GM12878 (cell line): ENCODE measurements around the gene YBX2. TPM values are rescaled to one million over a fixed set of nuclear protein-coding genes. Genes with fewer than 3 reads are reported as not detected.

Experiments used
- ATAC-seq: fragments of 200-7000 bp; cut with Tn5 transposase; 3 replicates; pipeline ENCODE4 v1.9.1; 2020; ENCODE audit warnings: mild to moderate bottlenecking, moderate library complexity
- BruUV-seq: library from RNA; stranded (reverse); fragments of 400-500 nt; replicated peaks from 2 replicates; lab custom pipeline; 2021; lab: Mats Ljungman, UMichigan
- CTCF ChIA-PET: fragments of 300-600 bp; sonication (Branson Sonifier 250); formaldehyde crosslinking; extraction: SDS; loops from one replicate; lab custom pipeline; 2021; ENCODE audit warnings: inconsistent platforms; lab: Yijun Ruan, JAX
- POLR2A ChIA-PET: fragments of 350-600 bp; formaldehyde crosslinking; extraction: SDS; loops from one replicate; lab custom pipeline; 2021; ENCODE audit warnings: inconsistent platforms; lab: Charles Lee
- RAD21 ChIA-PET: fragments of 300-600 bp; sonication (Branson Sonifier 250); formaldehyde crosslinking; loops from one replicate; lab custom pipeline; 2023; ENCODE audit warnings: antibody characterized with exemption; ENCODE audit not compliant: unreplicated experiment; lab: Charles Lee
- SMC1A ChIA-PET: fragments of 300-600 bp; sonication (Branson Sonifier 250); formaldehyde crosslinking; loops from one replicate; lab custom pipeline; 2023; ENCODE audit not compliant: unreplicated experiment, uncharacterized antibody; lab: Charles Lee
- DNase-seq: peaks from one replicate; pipeline ENCODE4 v3.0.0-alpha.2; 2011; ENCODE audit warnings: low read depth, low spot score
- FAIRE-seq: peaks from 3 replicates; lab custom pipeline; 2011; peaks lifted over from hg19 to GRCh38; lab: Jason Lieb, UNC
- H2AFZ ChIP-seq: 2 replicates; pipeline ENCODE4 v1.6.0; 2011; ENCODE audit warnings: low read depth, low read length, control low read depth; ENCODE audit not compliant: control insufficient read depth
- H3K27ac ChIP-seq: 2 replicates; pipeline ENCODE4 v1.5.1; 2011; ENCODE audit warnings: control low read depth; ENCODE audit not compliant: control insufficient read depth, insufficient read depth
- H3K27me3 ChIP-seq, 2 experiments: replicated peaks in 1 of 2; 2 replicates each; pipeline versions ENCODE4 v1.6.0 to v1.6.1; 2011; ENCODE audit warnings: low read length in 1 of 2; ENCODE audit not compliant: control insufficient read depth in 2 of 2, insufficient read depth in 2 of 2
- H3K36me3 ChIP-seq, 2 experiments: 2 replicates each; pipeline ENCODE4 v1.5.1; 2011; ENCODE audit warnings: low read length in 1 of 2; ENCODE audit not compliant: control insufficient read depth in 2 of 2, insufficient read depth in 2 of 2
- H3K4me1 ChIP-seq: 2 replicates; pipeline ENCODE4 v1.6.1; 2011; ENCODE audit warnings: mild to moderate bottlenecking, low read length, moderate library complexity, mixed read lengths; ENCODE audit not compliant: control insufficient read depth, insufficient read depth
- H3K4me2 ChIP-seq: 2 replicates; pipeline ENCODE4 v1.6.0; 2011; ENCODE audit warnings: control low read depth; ENCODE audit not compliant: control insufficient read depth, insufficient read depth
- H3K4me3 ChIP-seq: fragments of 200-600 bp; sonication (generic); 2 replicates; pipeline ENCODE4 v1.5.1; 2016
- H3K79me2 ChIP-seq: 2 replicates; pipeline ENCODE4 v1.6.0; 2011; ENCODE audit warnings: low read length; ENCODE audit not compliant: control insufficient read depth, insufficient read depth
- H3K9ac ChIP-seq: 2 replicates; pipeline ENCODE4 v1.8.0; 2011; ENCODE audit warnings: low read length, control low read depth, mixed read lengths; ENCODE audit not compliant: control insufficient read depth, insufficient read depth
- H3K9me3 ChIP-seq: replicated peaks from 3 replicates; pipeline ENCODE4 v1.5.1; 2011; ENCODE audit warnings: mild to moderate bottlenecking, low read length; ENCODE audit not compliant: control insufficient read depth, insufficient read depth
- H4K20me1 ChIP-seq: 2 replicates; pipeline ENCODE4 v1.6.0; 2011; ENCODE audit not compliant: control insufficient read depth, insufficient read depth
- ATF3 ChIP-seq: IDR thresholded peaks from 2 replicates; pipeline ENCODE4 v1.6.1; 2011; ENCODE audit warnings: low read depth, mild to moderate bottlenecking, low read length, moderate library complexity, borderline replicate concordance; ENCODE audit errors: extremely low read depth
- BHLHE40 ChIP-seq, 2 experiments: fragments of 450-650 bp in 1 of 2; IDR thresholded peaks; 2 replicates each; pipeline ENCODE4 v1.6.1; 2011 to 2017; ENCODE audit warnings: low read depth in 2 of 2, borderline replicate concordance in 1 of 2, improper control_type of control experiment in 1 of 2, low read length in 1 of 2, mild to moderate bottlenecking in 1 of 2
- CEBPB ChIP-seq, 2 experiments: fragments of 150-350 bp in 1 of 2; IDR thresholded peaks; 2 replicates each; pipeline ENCODE4 v1.6.1; 2012 to 2014; ENCODE audit warnings: low read depth in 2 of 2, low read length in 2 of 2, borderline replicate concordance in 1 of 2, inconsistent platforms in 1 of 2
- GABPA ChIP-seq: IDR thresholded peaks from 2 replicates; pipeline ENCODE4 v1.6.1; 2014; ENCODE audit warnings: antibody characterized with exemption, low read depth, mild to moderate bottlenecking, inconsistent platforms
- PML ChIP-seq: IDR thresholded peaks from 2 replicates; pipeline ENCODE4 v1.6.1; 2012; ENCODE audit warnings: low read length, inconsistent platforms
- REST ChIP-seq: IDR thresholded peaks from 2 replicates; pipeline ENCODE4 v1.6.1; 2012; ENCODE audit warnings: mild to moderate bottlenecking, low read depth, low read length
- SP1 ChIP-seq: IDR thresholded peaks from one replicate; pipeline ENCODE4 v1.6.1; 2011; ENCODE audit warnings: low read depth, low read length
- TAF1 ChIP-seq: IDR thresholded peaks from 2 replicates; pipeline ENCODE4 v1.6.1; 2011; ENCODE audit warnings: mild to moderate bottlenecking, low read depth, low read length, borderline replicate concordance
- TCF12 ChIP-seq: IDR thresholded peaks from 2 replicates; pipeline ENCODE4 v1.6.1; 2011; ENCODE audit warnings: low read depth, mild to moderate bottlenecking, low read length
- WRNIP1 ChIP-seq: IDR thresholded peaks from 2 replicates; pipeline ENCODE4 v1.6.1; 2011; ENCODE audit warnings: low read depth, low read length, improper control_type of control experiment, borderline replicate concordance
- WGBS: methylation state at CpG from one replicate; pipeline ENCODE4 v1.1.6; 2016; ENCODE audit warnings: low lambda C conversion rate; ENCODE audit not compliant: insufficient replicate concordance, insufficient coverage; ENCODE audit errors: missing lambda C conversion rate; 5-methylcytosine and 5-hydroxymethylcytosine counted together
- in situ Hi-C: fragments of 300-500 bp; cut with MboI; formaldehyde crosslinking; loops from 9 replicates; pipeline ENCODE4 v1.14.3; 2018; ENCODE audit warnings: mixed read lengths
- intact Hi-C: fragments of 100-400 bp; cut with micrococcal nuclease; formaldehyde crosslinking; loops from one replicate; pipeline ENCODE4 v1.14.2; 2022; ENCODE audit not compliant: unreplicated experiment
- polyA plus RNA-seq, 11 experiments: library from polyadenylated mRNA; depleted of rRNA in 4 of 11; unstranded in 6 of 11; stranded (reverse) in 5 of 11; fragments of >200 nt; fragmentation: Nextera tagmentation in 4 of 11; fragmentation: Illumina TruSeq in 1 of 11; extraction: Ambion mirVana in 4 of 11; extraction: Trizol in 1 of 11; gene quantifications; 1 replicate in 1 of 11; 2 replicates in 10 of 11; pipeline versions ENCODE4 v1.2.1 to v1.2.3, GENCODE V29; 2011 to 2016; ENCODE audit warnings: inconsistent platforms in 2 of 11, missing spikeins in 2 of 11, low read depth in 1 of 11
- total RNA-seq, 4 experiments: library from RNA; depleted of rRNA in 3 of 4; stranded (reverse); fragments of >200 nt in 3 of 4; fragmentation: Illumina TruSeq in 1 of 4; extraction: Trizol in 1 of 4; gene quantifications; 2 replicates each; pipeline versions ENCODE4 v1.2.1 to v1.2.3, GENCODE V29; 2013 to 2021
- TF ChIP-seq, protein P1 (sequence below): fragments of 450-650 bp; formaldehyde crosslinking; IDR thresholded peaks from 2 replicates; pipeline ENCODE4 v1.5.0; 2022; ENCODE audit warnings: mild to moderate bottlenecking, missing genetic modification characterization
- TF ChIP-seq, protein P2 (sequence below): IDR thresholded peaks from 2 replicates; pipeline ENCODE4 v1.6.1; 2012; ENCODE audit warnings: low read length, inconsistent platforms

Gene YBX2
- total and polyA plus RNA-seq, 10 of the 15 experiments (the other 5 are each of a cell fraction or from before 2014, with no cell fraction given): not detected

DNA sequence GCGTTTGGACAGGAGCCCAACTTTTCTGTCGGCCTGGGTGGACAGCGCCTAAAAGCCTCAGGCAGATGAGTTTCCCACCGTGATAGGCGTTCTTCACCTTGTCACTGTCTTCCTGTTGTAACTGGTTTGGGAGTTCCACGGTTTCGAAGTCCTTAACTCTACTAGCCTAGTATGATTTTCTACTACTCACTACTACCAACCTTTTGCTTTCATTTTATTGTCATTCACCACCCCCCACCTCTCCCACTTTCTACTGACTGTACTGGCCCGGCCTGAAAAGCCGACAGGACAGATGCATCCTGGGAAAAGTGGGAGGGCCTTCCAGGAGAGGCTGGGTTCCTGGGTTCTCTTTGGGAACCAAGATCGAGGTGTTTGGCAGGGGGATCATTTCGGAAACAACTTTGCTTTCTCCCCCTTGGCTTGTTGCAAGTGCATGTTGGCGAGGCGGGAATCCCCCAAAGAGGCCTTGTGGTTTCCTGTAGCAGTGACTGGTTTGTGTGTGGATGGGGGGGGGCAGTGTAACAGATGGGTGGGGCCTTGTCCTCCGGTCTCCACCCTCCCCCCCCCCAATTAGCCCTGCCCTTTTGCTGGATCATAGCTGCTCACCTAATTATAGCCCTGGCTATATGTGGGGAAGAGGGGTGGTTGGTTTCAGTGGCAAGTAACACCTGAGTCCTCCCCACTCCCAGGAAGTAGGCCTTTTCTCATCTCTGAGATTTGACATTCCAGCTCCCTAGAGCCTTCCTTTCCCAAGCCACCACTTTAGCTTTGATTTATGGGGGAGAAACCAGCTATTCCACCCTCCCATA lies 14.4 kb upstream of the YBX2 start:
- Histone ChIP-seq H4K20me1 (peaks cover 21% of the 10 kb centered on the region), H3K4me2 (peak overlapping the region; percentile 93), H3K9me3 (no peaks in the 10 kb centered on the region), H3K4me3 (peak overlapping the region; percentile 99), H3K4me1 (peaks cover 21% of the 10 kb centered on the region), H3K27me3 (no peaks in the 10 kb centered on the region), H3K79me2 (peaks cover 51% of the 10 kb centered on the region), H3K27ac (peak overlapping the region; percentile 99), H2AFZ (no peak overlapping the region), H3K36me3 (peaks cover 23 to 35% of the 10 kb centered on the region in 2 experiments), H3K9ac (peak overlapping the region; percentile 100)
- DNase-seq (peak; percentile 67), ATAC-seq (peak; percentile 42), FAIRE-seq (peak; percentile 86)
- intact Hi-C loops (loop anchor here (5.0 to 10.0 kb wide), 2 partner anchors 67 to 376 kb away; partner anchors contain the start of genes GABARAP, TP53 and WRAP53), in situ Hi-C loops (no loop called here)
- POLR2A ChIA-PET: interaction anchor here (0.6 to 2.0 kb wide), 6 partner anchors 21 to 378 kb away, joined by 3 to 9 read pairs (median 4); partner anchors contain the start of genes ACAP1, NEURL4 and TP53
- BruUV-seq: TSS peak; percentile 92
- SMC1A ChIA-PET: interaction anchor here (0.8 to 1.3 kb wide), 3 partner anchors 23 to 252 kb away, joined by 3 read pairs; no protein-coding TSS in a partner anchor
- RAD21 ChIA-PET: interaction anchor here (1.3 to 1.5 kb wide), 2 partner anchors 28 to 89 kb away, joined by 4 to 5 read pairs; partner anchors contain the start of genes ACADVL, ACAP1 and DLG4
- 1% methylated on average over 14 of the region's 14 CpGs for WGBS
- CTCF ChIA-PET: interaction anchor here (0.9 to 2.1 kb wide), 5 partner anchors 16 to 67 kb away, joined by 3 to 6 read pairs (median 3); partner anchors contain the start of gene ACAP1
- TF ChIP-seq TAF1: peak; percentile 64
- TF ChIP-seq REST: no peak
- TF ChIP-seq SP1: peak; percentile 44
- TF ChIP-seq, protein P1, sequence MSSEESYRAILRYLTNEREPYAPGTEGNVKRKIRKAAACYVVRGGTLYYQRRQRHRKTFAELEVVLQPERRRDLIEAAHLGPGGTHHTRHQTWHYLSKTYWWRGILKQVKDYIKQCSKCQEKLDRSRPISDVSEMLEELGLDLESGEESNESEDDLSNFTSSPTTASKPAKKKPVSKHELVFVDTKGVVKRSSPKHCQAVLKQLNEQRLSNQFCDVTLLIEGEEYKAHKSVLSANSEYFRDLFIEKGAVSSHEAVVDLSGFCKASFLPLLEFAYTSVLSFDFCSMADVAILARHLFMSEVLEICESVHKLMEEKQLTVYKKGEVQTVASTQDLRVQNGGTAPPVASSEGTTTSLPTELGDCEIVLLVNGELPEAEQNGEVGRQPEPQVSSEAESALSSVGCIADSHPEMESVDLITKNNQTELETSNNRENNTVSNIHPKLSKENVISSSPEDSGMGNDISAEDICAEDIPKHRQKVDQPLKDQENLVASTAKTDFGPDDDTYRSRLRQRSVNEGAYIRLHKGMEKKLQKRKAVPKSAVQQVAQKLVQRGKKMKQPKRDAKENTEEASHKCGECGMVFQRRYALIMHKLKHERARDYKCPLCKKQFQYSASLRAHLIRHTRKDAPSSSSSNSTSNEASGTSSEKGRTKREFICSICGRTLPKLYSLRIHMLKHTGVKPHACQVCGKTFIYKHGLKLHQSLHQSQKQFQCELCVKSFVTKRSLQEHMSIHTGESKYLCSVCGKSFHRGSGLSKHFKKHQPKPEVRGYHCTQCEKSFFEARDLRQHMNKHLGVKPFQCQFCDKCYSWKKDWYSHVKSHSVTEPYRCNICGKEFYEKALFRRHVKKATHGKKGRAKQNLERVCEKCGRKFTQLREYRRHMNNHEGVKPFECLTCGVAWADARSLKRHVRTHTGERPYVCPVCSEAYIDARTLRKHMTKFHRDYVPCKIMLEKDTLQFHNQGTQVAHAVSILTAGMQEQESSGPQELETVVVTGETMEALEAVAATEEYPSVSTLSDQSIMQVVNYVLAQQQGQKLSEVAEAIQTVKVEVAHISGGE (CRISPR knock-in tag): no peak
- no peak for TF ChIP-seq CEBPB (IDR thresholded peaks at IDR 0.05; ENCODE audit: borderline replicate concordance in 1 of 2, low read depth in 2 of 2, low read length in 2 of 2)
- TF ChIP-seq BHLHE40 (IDR thresholded peaks at IDR 0.05; ENCODE audit: borderline replicate concordance in 1 of 2, low read depth in 2 of 2, low read length in 1 of 2): peak; percentile 28 to 32; a peak in 2 of 4 replicates
- no peak for TF ChIP-seq ATF3
- 0 out of 2 replicates have a peak, but pooled peaks have one; percentile 55 for TF ChIP-seq PML
- TF ChIP-seq GABPA: 0 out of 2 replicates have a peak, but pooled peaks have one; percentile 34
- peak; percentile 77 for TF ChIP-seq WRNIP1
- TF ChIP-seq TCF12: peak; percentile 14; the same call in 1 of the 2 replicates
- TF ChIP-seq, protein P2, sequence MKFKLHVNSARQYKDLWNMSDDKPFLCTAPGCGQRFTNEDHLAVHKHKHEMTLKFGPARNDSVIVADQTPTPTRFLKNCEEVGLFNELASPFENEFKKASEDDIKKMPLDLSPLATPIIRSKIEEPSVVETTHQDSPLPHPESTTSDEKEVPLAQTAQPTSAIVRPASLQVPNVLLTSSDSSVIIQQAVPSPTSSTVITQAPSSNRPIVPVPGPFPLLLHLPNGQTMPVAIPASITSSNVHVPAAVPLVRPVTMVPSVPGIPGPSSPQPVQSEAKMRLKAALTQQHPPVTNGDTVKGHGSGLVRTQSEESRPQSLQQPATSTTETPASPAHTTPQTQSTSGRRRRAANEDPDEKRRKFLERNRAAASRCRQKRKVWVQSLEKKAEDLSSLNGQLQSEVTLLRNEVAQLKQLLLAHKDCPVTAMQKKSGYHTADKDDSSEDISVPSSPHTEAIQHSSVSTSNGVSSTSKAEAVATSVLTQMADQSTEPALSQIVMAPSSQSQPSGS: peak; percentile 56
